WERI-Rb-1 (cell line): ENCODE results near the gene ZNF503.
"Not testable (repeated sequence)": the region's sequence is repeated elsewhere in the genome, so short reads cannot be mapped to it uniquely, and the experiment has no call there.

Source experiments
- DNase-seq: peaks from one replicate; pipeline ENCODE4 v3.0.0-alpha.2; 2020
- H3K27ac ChIP-seq: fragments of 250-450 bp; sonication (Bioruptor Pico); 2 replicates; pipeline ENCODE4 v1.5.1; 2020; ENCODE audit warnings: mild to moderate bottlenecking, moderate library complexity
- H3K27me3 ChIP-seq: fragments of 250-450 bp; sonication (Bioruptor Pico); 2 replicates; pipeline ENCODE4 v1.5.1; 2021; ENCODE audit warnings: mild to moderate bottlenecking, low read depth, moderate library complexity; ENCODE audit not compliant: insufficient read depth, severe bottlenecking
- H3K36me3 ChIP-seq: fragments of 250-450 bp; sonication (Bioruptor Pico); 2 replicates; pipeline ENCODE4 v1.5.1; 2020; ENCODE audit warnings: mild to moderate bottlenecking, moderate library complexity
- H3K4me3 ChIP-seq: 2 replicates; pipeline ENCODE4 v1.5.1; 2011; ENCODE audit warnings: low read depth, mild to moderate bottlenecking, control low read depth, low read length
- H3K9me3 ChIP-seq: fragments of 250-450 bp; sonication (Bioruptor Pico); 2 replicates; pipeline ENCODE4 v1.5.1; 2021; ENCODE audit warnings: mild to moderate bottlenecking, moderate library complexity; ENCODE audit not compliant: severe bottlenecking
- CTCF ChIP-seq: IDR thresholded peaks from 2 replicates; pipeline ENCODE4 v1.5.1; 2011; ENCODE audit warnings: low read depth, mild to moderate bottlenecking, control low read depth, inconsistent platforms, low read length

Gene ZNF503

DNA sequence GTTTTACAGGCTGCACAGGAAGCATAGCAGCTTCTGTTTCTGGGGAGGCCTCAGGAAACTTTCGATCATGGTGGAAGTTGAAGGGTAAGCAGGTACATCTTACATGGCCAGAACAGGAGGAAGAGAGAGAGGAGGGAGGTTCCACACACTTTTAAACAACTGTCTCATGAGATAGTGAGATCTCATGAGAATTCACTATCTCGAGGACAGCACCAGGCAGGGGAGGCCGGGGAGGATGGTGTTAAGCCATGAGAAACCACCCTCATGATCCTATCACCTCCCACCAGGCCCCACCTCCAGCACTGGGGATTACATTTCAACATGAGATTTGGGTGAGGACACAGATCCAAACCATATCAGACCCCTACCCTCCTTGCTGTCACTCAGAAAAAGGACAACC lies 23.7 kb downstream of the ZNF503 start:
- H3K36me3 ChIP-seq: no peaks in the 10 kb centered on the region
- no peaks in the 10 kb centered on the region for H3K9me3 ChIP-seq
- DNase-seq: no peak
- TF ChIP-seq CTCF: no peak
- no peak overlapping the region for H3K4me3 ChIP-seq
- no peaks in the 10 kb centered on the region for H3K27me3 ChIP-seq
- H3K27ac ChIP-seq: no peak overlapping the region

DNA sequence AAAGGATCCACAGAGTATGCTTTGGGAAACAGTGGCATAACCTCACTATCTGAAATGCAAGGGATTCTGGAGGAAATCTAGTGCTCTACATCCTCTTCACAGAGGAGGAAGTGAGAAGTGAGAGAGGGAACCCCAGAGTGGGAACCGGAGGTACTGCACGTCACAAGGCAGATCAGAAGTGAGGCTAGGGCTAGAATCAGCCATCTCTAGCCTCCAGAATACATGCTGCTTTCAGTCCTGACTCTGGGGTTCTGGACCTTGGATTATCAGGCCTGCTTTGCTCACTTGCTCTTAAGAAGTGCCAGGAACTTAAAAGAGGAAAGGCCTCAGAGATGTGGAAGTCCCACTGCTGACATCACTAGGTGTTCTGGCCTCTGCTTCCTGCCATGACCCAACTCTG lies 25.7 kb downstream of the ZNF503 start:
- H3K27me3 ChIP-seq: no peaks in the 10 kb centered on the region
- DNase-seq: no peak
- H3K27ac ChIP-seq: no peak overlapping the region
- no peaks in the 10 kb centered on the region for H3K36me3 ChIP-seq
- no peaks in the 10 kb centered on the region for H3K9me3 ChIP-seq
- no peak overlapping the region for H3K4me3 ChIP-seq
- TF ChIP-seq CTCF: no peak

GRCh38 chr10:75371010-75371409 lies 30.6 kb downstream of the ZNF503 start:
- H3K27ac ChIP-seq: no peak overlapping the region
- TF ChIP-seq CTCF: no peak
- H3K4me3 ChIP-seq: no peak overlapping the region
- H3K36me3 ChIP-seq: no peaks in the 10 kb centered on the region
- DNase-seq: no peak
- peaks cover 3% of the 10 kb centered on the region for H3K9me3 ChIP-seq
- H3K27me3 ChIP-seq: no peaks in the 10 kb centered on the region

DNA sequence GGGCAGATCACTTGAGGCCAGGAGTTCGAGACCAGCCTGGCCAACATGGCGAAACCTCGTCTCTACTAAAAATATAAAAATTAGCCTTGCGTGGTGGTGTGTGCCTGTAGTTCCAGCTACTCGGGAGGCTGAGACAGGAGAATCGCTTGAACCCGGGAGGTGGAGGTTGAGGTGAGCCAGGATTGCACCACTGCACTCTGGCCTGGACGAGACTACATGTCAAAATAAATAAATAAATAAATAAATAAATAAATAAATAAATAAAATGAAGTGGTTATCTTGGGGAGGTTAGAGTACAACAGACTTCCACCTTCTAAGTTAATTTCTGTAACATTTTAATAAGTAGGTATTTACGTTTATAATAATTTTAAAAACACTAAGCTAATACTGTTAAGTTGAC lies 31.7 kb downstream of the ZNF503 start:
- not testable (repeated sequence) for H3K36me3 ChIP-seq, H3K4me3 ChIP-seq, H3K9me3 ChIP-seq, H3K27ac ChIP-seq, DNase-seq, H3K27me3 ChIP-seq

- H3K36me3 ChIP-seq: no peaks in the 10 kb centered on the region
- TF ChIP-seq CTCF: no peak
- no peak overlapping the region for H3K27ac ChIP-seq
Observed at GRCh38 chr10:75367901-75368300, 33.7 kb downstream of the ZNF503 start.

GRCh38 chr10:75367021-75367487 lies 34.5 kb downstream of the ZNF503 start:
- no peak for DNase-seq
- no peak overlapping the region for H3K27ac ChIP-seq
- H3K4me3 ChIP-seq: no peak overlapping the region
- H3K9me3 ChIP-seq: peaks cover 3% of the 10 kb centered on the region
- no peaks in the 10 kb centered on the region for H3K27me3 ChIP-seq
- no peaks in the 10 kb centered on the region for H3K36me3 ChIP-seq
- TF ChIP-seq CTCF: no peak

More at GRCh38 chr10:75367901-75368300, 33.7 kb downstream of the ZNF503 start:
- no peaks in the 10 kb centered on the region for H3K27me3 ChIP-seq
- H3K9me3 ChIP-seq: peaks cover 3% of the 10 kb centered on the region
- DNase-seq: no peak
- H3K4me3 ChIP-seq: no peak overlapping the region
